Skin epidermis (tissue), 12 donors: ENCODE measurements around the gene NSMCE4A.
"Not testable (repeated sequence)": the region's sequence is repeated elsewhere in the genome, so short reads cannot be mapped to it uniquely, and the experiment has no call there.

Experiments used
- H3K27ac ChIP-seq, 21 experiments: fragments of 200-600 bp; sonication (generic) in 11 of 21; one replicate each; pipeline ENCODE4 v1.5.0; 2020; ENCODE audit warnings: mild to moderate bottlenecking in 3 of 21, inconsistent platforms in 2 of 21, moderate library complexity in 2 of 21
- H3K4me3 ChIP-seq, 7 experiments: fragments of 200-600 bp; sonication (generic) in 2 of 7; one replicate each; pipeline ENCODE4 v1.5.0; 2020; ENCODE audit warnings: inconsistent platforms in 2 of 7, mild to moderate bottlenecking in 2 of 7, moderate library complexity in 1 of 7

NSMCE4A gene

GRCh38 chr10:121974535-121975294 lies at the start of gene NSMCE4A:
Gene NSMCE4A, minus strand, starts transcription at chr10:121975217. Its CDS starts 52 bp downstream, at chr10:121975165.
- Histone ChIP-seq H3K4me3 (peak within 1 kb of the TSS; percentile 84 to 99 (median 89)), H3K27ac (peak within 1 kb of the TSS; percentile 79 to 100 (median 97))

GRCh38 chr10:122023257-122023656 lies 48.2 kb upstream of the NSMCE4A start:
- not testable (repeated sequence) for H3K4me3 ChIP-seq
- H3K27ac ChIP-seq: peak overlapping the region in 3 of 21 experiments; percentile 79 to 83 (median 79)

GRCh38 chr10:122022276-122022675 lies 47.3 kb upstream of the NSMCE4A start:
- Histone ChIP-seq H3K4me3 (peak overlapping the region in 1 of 7 experiments; percentile 22), H3K27ac (peak overlapping the region in 15 of 21 experiments; percentile 8 to 93 (median 74))

- Histone ChIP-seq H3K27ac (peak overlapping the region in 16 of 21 experiments; percentile 8 to 93 (median 73)), H3K4me3 (peak overlapping the region in 2 of 7 experiments; percentile 12 to 22)
These were observed 46.8 kb upstream of the NSMCE4A start for GRCh38 chr10:122021828-122022227.

- H3K4me3 ChIP-seq: peak overlapping the region in 2 of 7 experiments; percentile 12 to 22
- H3K27ac ChIP-seq: peak overlapping the region in 16 of 21 experiments; percentile 8 to 93 (median 73)
These were observed 46.4 kb upstream of the NSMCE4A start for GRCh38 chr10:122021379-122021778.

GRCh38 chr10:122020226-122020625 lies 45.2 kb upstream of the NSMCE4A start:
- Histone ChIP-seq H3K4me3 (peak overlapping the region in 2 of 7 experiments; percentile 5 to 29), H3K27ac (peak overlapping the region in 17 of 21 experiments; percentile 3 to 93 (median 69))

- H3K4me3 ChIP-seq: peak overlapping the region in 5 of 7 experiments; percentile 8 to 29 (median 10)
- peak overlapping the region in 17 of 21 experiments; percentile 1 to 93 (median 65) for H3K27ac ChIP-seq
These were observed 44.5 kb upstream of the NSMCE4A start for GRCh38 chr10:122019414-122019975.

- peak overlapping the region in 4 of 7 experiments; percentile 9 to 29 (median 12) for H3K4me3 ChIP-seq
These were observed 44.0 kb upstream of the NSMCE4A start for GRCh38 chr10:122018951-122019413.

GRCh38 chr10:122018491-122018890 lies 43.5 kb upstream of the NSMCE4A start:
- Histone ChIP-seq H3K27ac (peak overlapping the region in 18 of 21 experiments; percentile 1 to 93 (median 64)), H3K4me3 (peak overlapping the region in 3 of 7 experiments; percentile 9 to 29 (median 10))

More at GRCh38 chr10:122018951-122019413, 44.0 kb upstream of the NSMCE4A start:
- peak overlapping the region in 18 of 21 experiments; percentile 1 to 93 (median 64) for H3K27ac ChIP-seq

- H3K27ac ChIP-seq: peak overlapping the region in 4 of 21 experiments; percentile 18 to 93 (median 77)
These were observed 42.9 kb upstream of the NSMCE4A start for GRCh38 chr10:122017926-122018325.

GRCh38 chr10:122014652-122015248 lies 39.7 kb upstream of the NSMCE4A start:
- Histone ChIP-seq H3K27ac (no peak overlapping the region), H3K4me3 (no peak overlapping the region)

More at GRCh38 chr10:122017926-122018325, 42.9 kb upstream of the NSMCE4A start:
- not testable (repeated sequence) for H3K4me3 ChIP-seq

- no peak overlapping the region for H3K27ac ChIP-seq
- H3K4me3 ChIP-seq: no peak overlapping the region
These were observed 38.3 kb upstream of the NSMCE4A start for GRCh38 chr10:122013311-122013780.

GRCh38 chr10:122012731-122013130 lies 37.7 kb upstream of the NSMCE4A start:
- H3K27ac ChIP-seq: no peak overlapping the region
- H3K4me3 ChIP-seq: no peak overlapping the region

GRCh38 chr10:122010405-122011050 lies 35.5 kb upstream of the NSMCE4A start:
- Histone ChIP-seq H3K4me3 (no peak overlapping the region), H3K27ac (peak overlapping the region in 1 of 21 experiments; percentile 35)

- Histone ChIP-seq H3K4me3 (no peak overlapping the region), H3K27ac (no peak overlapping the region)
These were observed 32.4 kb upstream of the NSMCE4A start for GRCh38 chr10:122007415-122007814.

GRCh38 chr10:122001698-122002097 lies 26.7 kb upstream of the NSMCE4A start:
- Histone ChIP-seq H3K4me3 (no peak overlapping the region), H3K27ac (no peak overlapping the region)

GRCh38 chr10:121999301-121999700 lies 24.3 kb upstream of the NSMCE4A start:
- peak overlapping the region in 2 of 21 experiments; percentile 40 to 55 for H3K27ac ChIP-seq
- H3K4me3 ChIP-seq: no peak overlapping the region

- Histone ChIP-seq H3K4me3 (no peak overlapping the region), H3K27ac (peak overlapping the region in 3 of 21 experiments; percentile 21 to 55 (median 40))
These were observed 23.4 kb upstream of the NSMCE4A start for GRCh38 chr10:121998462-121998861.

GRCh38 chr10:121994429-121994941 lies 19.5 kb upstream of the NSMCE4A start:
- Histone ChIP-seq H3K4me3 (no peak overlapping the region), H3K27ac (peak overlapping the region in 18 of 21 experiments; percentile 8 to 83 (median 68))
